ENCODE results near the gene BRD8. TPM values are rescaled to one million over a fixed set of nuclear protein-coding genes. Genes with fewer than 3 reads are reported as not detected.

BRD8 gene
- total and polyA plus RNA-seq, 9 of the 15 experiments (the other 6 are each of a cell fraction or from before 2014, with no cell fraction given): 54.6 to 163 (median 87.0) TPM

Small RNA genes within 50 kb of the gene (small RNA-seq; reads per million reads assigned to genes)
- gene RNU6-460P: not detected
- not detected for gene RNU6-888P

Other genes starting within 250 kb of the BRD8 start
Only the 7 nearest of the 9 such genes appear.
- 7.0 and 12.4 TPM in 2 replicates for gene FAM13B, start 145.6 kb downstream of the BRD8 start, total RNA-seq (2014; rRNA removed)
- gene FAM13B, start 145.6 kb downstream of the BRD8 start, total RNA-seq (2014; rRNA removed; fragmentation: Illumina TruSeq; extraction: Trizol): 18.0 and 23.0 TPM in 2 replicates
- gene FAM13B, start 145.6 kb downstream of the BRD8 start, total RNA-seq (2015; rRNA removed; fragmentation: Illumina TruSeq; extraction: Trizol): 20.8 and 21.6 TPM in 2 replicates
- 14.9 and 15.1 TPM in 2 replicates for gene FAM13B, start 145.6 kb downstream of the BRD8 start, total RNA-seq (2021)
- gene FAM13B, start 145.6 kb downstream of the BRD8 start, polyA plus RNA-seq (2011; rRNA removed): 14.1 and 14.8 TPM in 2 replicates
- gene FAM13B, start 145.6 kb downstream of the BRD8 start, polyA plus RNA-seq (2014; fragmentation: Illumina TruSeq; extraction: Trizol): 13.5 and 14.9 TPM in 2 replicates
- 1 to 10 TPM; 2.3 to 6.1 TPM for gene FAM13B, start 145.6 kb downstream of the BRD8 start, polyA plus RNA-seq (2014; fragmentation: Nextera tagmentation; extraction: Ambion mirVana)
- gene FAM13B, start 145.6 kb downstream of the BRD8 start, polyA plus RNA-seq (2014; rRNA removed): 10.1 TPM in 2 replicates
- gene WNT8A, start 94.6 kb downstream of the BRD8 start, total RNA-seq (2014; rRNA removed): not detected in 2 replicates
- gene WNT8A, start 94.6 kb downstream of the BRD8 start, total RNA-seq (2014; rRNA removed; fragmentation: Illumina TruSeq; extraction: Trizol): not detected in 2 replicates
- not detected in 2 replicates for gene WNT8A, start 94.6 kb downstream of the BRD8 start, total RNA-seq (2015; rRNA removed; fragmentation: Illumina TruSeq; extraction: Trizol)
- not detected in 2 replicates for gene WNT8A, start 94.6 kb downstream of the BRD8 start, total RNA-seq (2021)
- gene WNT8A, start 94.6 kb downstream of the BRD8 start, polyA plus RNA-seq (2011; rRNA removed): not detected in 2 replicates
- gene WNT8A, start 94.6 kb downstream of the BRD8 start, polyA plus RNA-seq (2014; fragmentation: Illumina TruSeq; extraction: Trizol): not detected in 2 replicates
- not detected for gene WNT8A, start 94.6 kb downstream of the BRD8 start, polyA plus RNA-seq (2014; fragmentation: Nextera tagmentation; extraction: Ambion mirVana)
- not detected in 2 replicates for gene WNT8A, start 94.6 kb downstream of the BRD8 start, polyA plus RNA-seq (2014; rRNA removed)
- gene NME5, start 39.2 kb downstream of the BRD8 start, total RNA-seq (2014; rRNA removed): not detected in 2 replicates
- not detected in 2 replicates for gene NME5, start 39.2 kb downstream of the BRD8 start, total RNA-seq (2014; rRNA removed; fragmentation: Illumina TruSeq; extraction: Trizol)
- gene NME5, start 39.2 kb downstream of the BRD8 start, total RNA-seq (2015; rRNA removed; fragmentation: Illumina TruSeq; extraction: Trizol): not detected in 2 replicates
- gene NME5, start 39.2 kb downstream of the BRD8 start, total RNA-seq (2021): not detected in 2 replicates
- gene NME5, start 39.2 kb downstream of the BRD8 start, polyA plus RNA-seq (2011; rRNA removed): not detected in 2 replicates
- not detected in 2 replicates for gene NME5, start 39.2 kb downstream of the BRD8 start, polyA plus RNA-seq (2014; fragmentation: Illumina TruSeq; extraction: Trizol)
- not detected for gene NME5, start 39.2 kb downstream of the BRD8 start, polyA plus RNA-seq (2014; fragmentation: Nextera tagmentation; extraction: Ambion mirVana)
- not detected in 2 replicates for gene NME5, start 39.2 kb downstream of the BRD8 start, polyA plus RNA-seq (2014; rRNA removed)
- 40.8 and 44.9 TPM in 2 replicates for gene KIF20A, start 482 bp upstream of the BRD8 start, total RNA-seq (2014; rRNA removed)
- gene KIF20A, start 482 bp upstream of the BRD8 start, total RNA-seq (2014; rRNA removed; fragmentation: Illumina TruSeq; extraction: Trizol): 61.2 and 63.1 TPM in 2 replicates
- gene KIF20A, start 482 bp upstream of the BRD8 start, total RNA-seq (2015; rRNA removed; fragmentation: Illumina TruSeq; extraction: Trizol): 51.9 and 55.5 TPM in 2 replicates
- 49.0 and 52.6 TPM in 2 replicates for gene KIF20A, start 482 bp upstream of the BRD8 start, total RNA-seq (2021)
- 53.9 and 57.0 TPM in 2 replicates for gene KIF20A, start 482 bp upstream of the BRD8 start, polyA plus RNA-seq (2011; rRNA removed)
- 52.3 and 59.6 TPM in 2 replicates for gene KIF20A, start 482 bp upstream of the BRD8 start, polyA plus RNA-seq (2014; fragmentation: Illumina TruSeq; extraction: Trizol)
- gene KIF20A, start 482 bp upstream of the BRD8 start, polyA plus RNA-seq (2014; fragmentation: Nextera tagmentation; extraction: Ambion mirVana): 10 to 100 TPM; 39.8 to 58.7 TPM
- gene KIF20A, start 482 bp upstream of the BRD8 start, polyA plus RNA-seq (2014; rRNA removed): 36.8 and 39.6 TPM in 2 replicates
- gene CDC23, start 34.7 kb upstream of the BRD8 start, total RNA-seq (2014; rRNA removed): 34.5 and 44.1 TPM in 2 replicates
- 65.5 and 70.7 TPM in 2 replicates for gene CDC23, start 34.7 kb upstream of the BRD8 start, total RNA-seq (2014; rRNA removed; fragmentation: Illumina TruSeq; extraction: Trizol)
- gene CDC23, start 34.7 kb upstream of the BRD8 start, total RNA-seq (2015; rRNA removed; fragmentation: Illumina TruSeq; extraction: Trizol): 54.8 and 58.4 TPM in 2 replicates
- gene CDC23, start 34.7 kb upstream of the BRD8 start, total RNA-seq (2021): 53.0 and 63.2 TPM in 2 replicates
- gene CDC23, start 34.7 kb upstream of the BRD8 start, polyA plus RNA-seq (2011; rRNA removed): 88.2 and 103 TPM in 2 replicates
- gene CDC23, start 34.7 kb upstream of the BRD8 start, polyA plus RNA-seq (2014; fragmentation: Illumina TruSeq; extraction: Trizol): 64.9 and 77.9 TPM in 2 replicates
- 100 to 1,000 TPM; 123 to 157 TPM for gene CDC23, start 34.7 kb upstream of the BRD8 start, polyA plus RNA-seq (2014; fragmentation: Nextera tagmentation; extraction: Ambion mirVana)
- gene CDC23, start 34.7 kb upstream of the BRD8 start, polyA plus RNA-seq (2014; rRNA removed): 56.1 and 58.0 TPM in 2 replicates
- not detected in 2 replicates for gene GFRA3, start 96.0 kb upstream of the BRD8 start, total RNA-seq (2014; rRNA removed)
- gene GFRA3, start 96.0 kb upstream of the BRD8 start, total RNA-seq (2014; rRNA removed; fragmentation: Illumina TruSeq; extraction: Trizol): not detected in 2 replicates
- not detected in 2 replicates for gene GFRA3, start 96.0 kb upstream of the BRD8 start, total RNA-seq (2015; rRNA removed; fragmentation: Illumina TruSeq; extraction: Trizol)
- gene GFRA3, start 96.0 kb upstream of the BRD8 start, total RNA-seq (2021): not detected in 2 replicates
- gene GFRA3, start 96.0 kb upstream of the BRD8 start, polyA plus RNA-seq (2011; rRNA removed): 0.08 and 0.42 TPM in 2 replicates
- 0.09 and 0.10 TPM in 2 replicates for gene GFRA3, start 96.0 kb upstream of the BRD8 start, polyA plus RNA-seq (2014; fragmentation: Illumina TruSeq; extraction: Trizol)
- not detected for gene GFRA3, start 96.0 kb upstream of the BRD8 start, polyA plus RNA-seq (2014; fragmentation: Nextera tagmentation; extraction: Ambion mirVana)
- gene GFRA3, start 96.0 kb upstream of the BRD8 start, polyA plus RNA-seq (2014; rRNA removed): 0.05 and 0.12 TPM in 2 replicates
- 19.1 and 19.5 TPM in 2 replicates for gene CDC25C, start 153.2 kb upstream of the BRD8 start, total RNA-seq (2014; rRNA removed)
- 32.3 and 41.4 TPM in 2 replicates for gene CDC25C, start 153.2 kb upstream of the BRD8 start, total RNA-seq (2014; rRNA removed; fragmentation: Illumina TruSeq; extraction: Trizol)
- gene CDC25C, start 153.2 kb upstream of the BRD8 start, total RNA-seq (2015; rRNA removed; fragmentation: Illumina TruSeq; extraction: Trizol): 22.5 and 23.1 TPM in 2 replicates
- 18.2 and 19.6 TPM in 2 replicates for gene CDC25C, start 153.2 kb upstream of the BRD8 start, total RNA-seq (2021)
- gene CDC25C, start 153.2 kb upstream of the BRD8 start, polyA plus RNA-seq (2011; rRNA removed): 62.1 and 63.7 TPM in 2 replicates
- 30.1 and 31.9 TPM in 2 replicates for gene CDC25C, start 153.2 kb upstream of the BRD8 start, polyA plus RNA-seq (2014; fragmentation: Illumina TruSeq; extraction: Trizol)
- 10 to 100 TPM; 32.2 to 50.4 TPM for gene CDC25C, start 153.2 kb upstream of the BRD8 start, polyA plus RNA-seq (2014; fragmentation: Nextera tagmentation; extraction: Ambion mirVana)
- gene CDC25C, start 153.2 kb upstream of the BRD8 start, polyA plus RNA-seq (2014; rRNA removed): 25.7 and 29.3 TPM in 2 replicates

All from K562 (cell line).